Stimulated activated memory B cell treated with anti-CD40 and anti-IgM and Interleukin-4, amounts not matched to agents 10 μg/mL and 1 μg/mL and 100 μg/mL, for 72 hours (primary cell): ENCODE data around the gene GFRA1.

ENCODE experiments used
- ATAC-seq: fragments of 150-1000 bp; cut with Tn5 transposase; 2 replicates; pipeline ENCODE4 v1.10.0; 2021
- H3K27ac Mint-ChIP-seq: one replicate; pipeline ENCODE4 v1.8.0; 2022; ENCODE audit warnings: mild to moderate bottlenecking, mixed read lengths
- H3K27me3 Mint-ChIP-seq: one replicate; pipeline ENCODE4 v1.8.0; 2022; ENCODE audit warnings: mixed read lengths
- H3K36me3 Mint-ChIP-seq: one replicate; pipeline ENCODE4 v1.8.0; 2022; ENCODE audit warnings: mixed read lengths
- H3K4me1 Mint-ChIP-seq: one replicate; pipeline ENCODE4 v1.8.0; 2022; ENCODE audit warnings: mixed read lengths
- H3K4me3 Mint-ChIP-seq: one replicate; pipeline ENCODE4 v1.8.0; 2022; ENCODE audit warnings: mild to moderate bottlenecking, moderate library complexity, mixed read lengths
- H3K9me3 Mint-ChIP-seq: one replicate; pipeline ENCODE4 v1.8.0; 2022; ENCODE audit warnings: mixed read lengths

GFRA1 gene

DNA sequence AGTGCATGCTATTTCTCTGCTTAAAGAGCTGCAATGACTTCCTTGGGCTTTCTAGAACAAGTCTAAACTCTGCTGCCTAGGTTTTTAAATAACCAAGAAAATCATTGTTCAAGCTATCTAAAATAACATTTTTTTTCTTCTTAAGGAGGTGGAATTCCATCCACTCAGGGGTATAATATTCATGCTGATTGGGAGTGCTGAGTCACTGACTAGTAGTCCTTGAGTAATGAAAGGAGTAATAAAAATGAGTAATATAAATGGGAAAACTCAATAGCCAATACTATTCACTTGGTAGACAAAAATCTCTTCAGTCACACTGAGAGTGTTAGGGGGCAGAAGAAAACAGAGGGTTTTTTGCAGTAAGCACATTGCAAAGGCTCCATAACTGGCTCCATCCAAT, 72.0 kb downstream of the GFRA1 start:
- no peaks in the 10 kb centered on the region for H3K36me3 Mint-ChIP-seq
- no peaks in the 10 kb centered on the region for H3K4me1 Mint-ChIP-seq
- no peak overlapping the region for H3K4me3 Mint-ChIP-seq
- ATAC-seq = no peak
- no peaks in the 10 kb centered on the region for H3K27me3 Mint-ChIP-seq
- H3K27ac Mint-ChIP-seq = no peak overlapping the region
- no peaks in the 10 kb centered on the region for H3K9me3 Mint-ChIP-seq

DNA sequence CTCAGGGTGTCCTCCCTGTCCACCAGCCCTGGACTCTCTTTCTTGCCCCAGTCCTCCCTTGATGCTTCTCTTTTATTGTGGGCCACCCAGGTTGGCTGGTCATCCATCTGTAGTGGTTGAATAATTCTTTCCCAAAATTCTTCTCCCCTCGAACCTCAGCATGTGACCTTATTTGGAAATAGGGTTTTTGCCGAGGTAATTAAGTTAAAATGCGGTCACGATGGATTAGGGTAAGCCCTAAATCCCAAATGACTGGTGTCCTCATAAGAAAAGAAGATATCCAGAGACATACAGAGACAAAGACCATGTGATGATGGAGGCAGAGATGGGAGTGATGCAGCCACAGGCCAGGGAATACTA, 74.3 kb downstream of the GFRA1 start:
- H3K4me1 Mint-ChIP-seq = no peaks in the 10 kb centered on the region
- no peak overlapping the region for H3K27ac Mint-ChIP-seq
- H3K4me3 Mint-ChIP-seq = no peak overlapping the region
- no peaks in the 10 kb centered on the region for H3K36me3 Mint-ChIP-seq
- no peak for ATAC-seq
- H3K27me3 Mint-ChIP-seq = no peaks in the 10 kb centered on the region
- no peaks in the 10 kb centered on the region for H3K9me3 Mint-ChIP-seq

DNA sequence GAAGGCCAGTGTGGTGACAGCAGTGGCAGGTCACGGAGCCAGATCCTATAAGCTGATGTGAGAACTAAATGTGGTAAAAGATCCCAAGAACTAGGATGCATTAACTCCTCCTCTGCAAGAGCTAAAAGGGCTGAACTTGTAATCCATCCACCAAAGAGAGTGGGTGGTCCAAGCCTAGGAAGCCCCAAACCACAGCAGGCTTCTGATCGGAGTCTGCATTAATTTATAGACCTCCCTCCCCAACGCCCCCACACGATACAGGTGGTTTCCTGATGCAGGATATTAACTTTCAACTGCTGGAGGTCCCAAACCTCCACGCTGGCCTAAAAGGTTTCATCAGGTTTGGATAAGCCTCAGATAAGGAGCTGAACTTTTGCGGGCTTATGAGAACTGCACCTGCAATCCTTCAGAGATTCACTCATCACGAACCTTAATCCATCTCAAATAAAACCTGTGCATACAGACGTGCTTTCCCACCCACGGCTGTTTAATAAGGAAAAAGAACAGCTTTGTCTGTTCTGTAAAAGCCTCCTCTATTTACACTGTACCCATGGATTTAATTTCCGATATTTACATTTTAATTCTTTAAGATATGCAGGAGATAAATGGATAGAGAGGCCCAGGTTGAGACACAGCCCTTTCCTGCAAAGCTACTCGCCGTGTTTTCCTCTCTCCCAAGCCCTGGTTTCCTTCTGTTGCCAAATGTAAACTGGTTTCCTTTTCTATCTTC, 74.9 kb downstream of the GFRA1 start:
- Mint-ChIP-seq H3K27ac (no peak overlapping the region), H3K9me3 (no peaks in the 10 kb centered on the region), H3K36me3 (no peaks in the 10 kb centered on the region), H3K27me3 (no peaks in the 10 kb centered on the region), H3K4me3 (no peak overlapping the region), H3K4me1 (no peaks in the 10 kb centered on the region)
- no peak for ATAC-seq

DNA sequence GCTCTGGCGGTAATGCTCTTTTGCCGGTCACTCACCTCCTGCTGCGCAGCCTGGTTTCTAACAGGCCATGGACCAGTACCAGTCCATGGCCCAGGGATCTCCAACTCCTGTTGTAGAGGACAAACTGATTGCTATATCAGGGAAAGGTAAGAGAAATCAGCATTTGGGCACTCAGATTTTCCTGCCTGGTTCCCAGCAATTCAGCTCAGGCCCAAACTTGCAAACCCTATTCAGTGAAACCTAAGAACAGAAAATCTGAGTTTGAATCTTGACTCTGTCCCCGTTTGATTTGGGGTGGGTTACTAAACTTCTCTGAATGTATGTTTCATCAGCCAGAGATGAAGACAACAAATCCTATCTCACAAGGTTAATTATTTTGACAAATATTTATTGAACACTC, 77.4 kb downstream of the GFRA1 start:
- H3K4me1 Mint-ChIP-seq = no peaks in the 10 kb centered on the region
- ATAC-seq = no peak
- H3K36me3 Mint-ChIP-seq = no peaks in the 10 kb centered on the region
- H3K9me3 Mint-ChIP-seq = no peaks in the 10 kb centered on the region
- H3K27ac Mint-ChIP-seq = no peak overlapping the region
- no peaks in the 10 kb centered on the region for H3K27me3 Mint-ChIP-seq
- no peak overlapping the region for H3K4me3 Mint-ChIP-seq

DNA sequence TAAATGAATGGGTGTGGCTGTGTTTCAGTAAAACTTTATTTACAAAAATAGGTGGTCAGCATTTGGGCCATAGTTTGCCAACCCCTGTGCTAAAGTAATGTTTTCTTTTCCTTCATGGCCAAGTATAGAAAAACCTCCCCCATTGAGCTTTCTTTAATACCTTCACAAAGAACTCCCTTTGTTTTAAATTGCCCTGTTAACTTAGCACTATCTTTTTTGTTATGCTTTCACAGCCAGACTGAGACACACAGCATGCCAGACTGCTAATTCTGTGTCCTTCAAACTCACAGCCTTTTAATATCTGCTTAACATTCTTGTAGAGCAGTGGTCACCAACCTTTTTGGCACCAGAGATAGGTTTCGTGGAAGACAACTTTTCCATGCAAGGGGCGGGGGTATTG, 78.0 kb downstream of the GFRA1 start:
- Mint-ChIP-seq H3K27me3 (no peaks in the 10 kb centered on the region), H3K4me1 (no peaks in the 10 kb centered on the region), H3K36me3 (no peaks in the 10 kb centered on the region), H3K4me3 (no peak overlapping the region), H3K27ac (no peak overlapping the region), H3K9me3 (no peaks in the 10 kb centered on the region)
- no peak for ATAC-seq

DNA sequence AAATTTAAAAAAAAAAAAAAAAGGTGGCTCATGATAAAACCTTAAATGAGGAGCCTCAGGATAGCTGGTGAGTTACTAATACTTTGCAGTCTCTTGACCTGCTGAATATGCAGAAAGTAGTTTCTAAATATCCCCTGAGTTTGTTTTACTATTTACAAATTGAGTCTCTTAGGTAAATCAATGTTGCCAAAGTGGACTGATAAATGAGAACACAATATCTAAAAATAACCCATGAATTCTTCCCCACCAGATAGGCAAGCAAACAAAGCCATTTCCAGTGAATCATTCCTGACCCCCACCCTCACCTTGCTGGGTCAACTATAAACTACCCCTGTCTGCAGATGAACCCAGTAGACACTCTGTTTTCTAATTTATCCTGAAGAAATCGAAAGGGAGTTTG, 78.9 kb downstream of the GFRA1 start:
- Mint-ChIP-seq H3K36me3 (no peaks in the 10 kb centered on the region), H3K4me3 (no peak overlapping the region), H3K4me1 (no peaks in the 10 kb centered on the region), H3K27ac (no peak overlapping the region), H3K9me3 (no peaks in the 10 kb centered on the region), H3K27me3 (no peaks in the 10 kb centered on the region)
- ATAC-seq = no peak

DNA sequence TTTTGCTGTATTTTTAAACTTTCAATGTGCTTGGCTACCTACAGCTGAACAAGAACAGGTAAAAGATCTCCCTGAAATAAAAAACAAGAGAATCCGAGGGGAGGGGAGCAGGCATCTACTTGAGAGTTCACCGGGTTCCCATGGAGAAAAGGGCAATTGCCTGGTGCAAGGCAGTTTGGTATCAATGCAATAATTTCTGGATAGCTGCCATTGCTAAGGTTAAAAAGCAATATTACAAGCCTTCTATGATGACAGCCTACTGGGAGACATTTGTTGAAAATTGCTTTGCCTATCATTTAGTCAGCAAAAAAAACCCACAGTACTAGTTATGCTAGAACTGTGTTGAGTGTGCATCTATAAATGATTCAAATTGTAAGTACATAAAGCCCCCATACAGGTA, 82.1 kb downstream of the GFRA1 start:
- ATAC-seq = no peak
- no peaks in the 10 kb centered on the region for H3K27me3 Mint-ChIP-seq

DNA sequence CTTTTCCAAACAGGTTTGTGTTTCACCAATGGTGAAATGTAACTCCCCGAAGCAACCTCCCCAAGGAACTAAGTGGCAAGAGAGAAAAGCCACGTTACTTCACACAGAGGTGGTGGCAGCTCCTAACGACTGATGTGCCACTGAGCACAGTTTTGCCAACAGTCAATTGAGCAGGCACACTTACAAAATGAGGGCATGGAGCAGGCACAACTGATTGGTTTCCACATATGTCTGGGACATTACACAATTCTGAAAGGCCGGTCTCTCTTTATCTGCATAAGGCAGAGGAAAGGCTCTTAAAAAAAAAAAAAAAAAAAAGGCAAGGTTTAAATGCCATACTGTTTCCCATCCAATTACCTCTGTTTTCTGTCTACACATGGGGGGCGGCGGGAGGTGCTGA, 86.7 kb downstream of the GFRA1 start:
- Mint-ChIP-seq H3K9me3 (no peaks in the 10 kb centered on the region), H3K36me3 (no peaks in the 10 kb centered on the region), H3K4me3 (no peak overlapping the region), H3K27ac (no peak overlapping the region), H3K27me3 (no peaks in the 10 kb centered on the region), H3K4me1 (no peaks in the 10 kb centered on the region)
- ATAC-seq = no peak

More for the DNA sequence above, 82.1 kb downstream of the GFRA1 start:
- H3K27ac Mint-ChIP-seq = no peak overlapping the region
- no peaks in the 10 kb centered on the region for H3K9me3 Mint-ChIP-seq
- no peaks in the 10 kb centered on the region for H3K4me1 Mint-ChIP-seq
- H3K4me3 Mint-ChIP-seq = no peak overlapping the region
- no peaks in the 10 kb centered on the region for H3K36me3 Mint-ChIP-seq

DNA sequence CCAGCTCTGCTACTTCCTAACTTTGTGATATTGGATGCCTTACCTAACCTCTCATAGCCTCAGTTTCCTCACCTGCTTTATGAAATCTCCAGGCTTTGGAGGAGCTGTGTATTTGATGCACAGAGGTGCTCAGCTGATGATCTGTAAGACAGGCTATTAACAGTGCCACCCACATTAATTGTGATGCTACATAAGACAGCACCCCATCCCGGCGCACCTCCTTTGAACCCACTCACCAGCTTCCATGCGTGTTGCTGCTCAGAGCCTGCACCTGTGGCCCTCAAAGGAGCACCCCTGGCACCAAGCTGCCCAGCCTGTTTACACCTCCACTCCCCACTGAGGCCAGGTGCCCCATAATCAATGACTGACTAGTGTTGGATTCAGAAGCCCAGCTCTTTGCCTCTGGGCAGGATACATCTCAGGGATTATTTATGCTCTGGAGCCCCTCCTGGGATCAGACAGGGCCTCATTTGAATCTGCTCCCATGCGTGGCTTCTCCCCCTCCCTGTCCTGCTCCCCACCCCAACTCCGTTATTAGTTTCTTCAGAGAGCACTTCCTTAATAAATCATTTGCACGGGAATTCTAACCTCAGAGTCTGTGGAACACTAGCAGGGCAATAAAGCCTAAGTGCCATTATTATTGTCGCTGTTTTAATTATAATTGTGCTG, 87.7 kb downstream of the GFRA1 start:
- Mint-ChIP-seq H3K36me3 (no peaks in the 10 kb centered on the region), H3K4me3 (no peak overlapping the region), H3K4me1 (no peaks in the 10 kb centered on the region), H3K27ac (no peak overlapping the region), H3K27me3 (no peaks in the 10 kb centered on the region), H3K9me3 (no peaks in the 10 kb centered on the region)
- ATAC-seq = peak; percentile 6

DNA sequence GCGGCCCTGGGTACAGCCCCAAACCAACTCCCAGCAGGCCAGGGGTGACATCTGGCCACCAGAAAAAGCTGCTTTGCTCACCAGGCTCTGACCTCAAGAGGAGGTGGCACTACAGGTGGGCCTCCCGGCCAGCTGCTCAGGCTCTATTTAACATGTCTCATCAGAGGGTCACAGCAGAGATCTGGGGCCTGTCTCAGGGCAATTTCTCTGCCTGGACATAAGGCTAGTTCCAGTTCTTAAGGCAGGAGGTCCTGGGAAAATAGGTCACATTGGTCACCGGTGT, 88.6 kb downstream of the GFRA1 start:
- Mint-ChIP-seq H3K27ac (no peak overlapping the region), H3K36me3 (no peaks in the 10 kb centered on the region), H3K9me3 (no peaks in the 10 kb centered on the region), H3K4me3 (no peak overlapping the region), H3K4me1 (no peaks in the 10 kb centered on the region), H3K27me3 (no peaks in the 10 kb centered on the region)
- ATAC-seq = no peak

DNA sequence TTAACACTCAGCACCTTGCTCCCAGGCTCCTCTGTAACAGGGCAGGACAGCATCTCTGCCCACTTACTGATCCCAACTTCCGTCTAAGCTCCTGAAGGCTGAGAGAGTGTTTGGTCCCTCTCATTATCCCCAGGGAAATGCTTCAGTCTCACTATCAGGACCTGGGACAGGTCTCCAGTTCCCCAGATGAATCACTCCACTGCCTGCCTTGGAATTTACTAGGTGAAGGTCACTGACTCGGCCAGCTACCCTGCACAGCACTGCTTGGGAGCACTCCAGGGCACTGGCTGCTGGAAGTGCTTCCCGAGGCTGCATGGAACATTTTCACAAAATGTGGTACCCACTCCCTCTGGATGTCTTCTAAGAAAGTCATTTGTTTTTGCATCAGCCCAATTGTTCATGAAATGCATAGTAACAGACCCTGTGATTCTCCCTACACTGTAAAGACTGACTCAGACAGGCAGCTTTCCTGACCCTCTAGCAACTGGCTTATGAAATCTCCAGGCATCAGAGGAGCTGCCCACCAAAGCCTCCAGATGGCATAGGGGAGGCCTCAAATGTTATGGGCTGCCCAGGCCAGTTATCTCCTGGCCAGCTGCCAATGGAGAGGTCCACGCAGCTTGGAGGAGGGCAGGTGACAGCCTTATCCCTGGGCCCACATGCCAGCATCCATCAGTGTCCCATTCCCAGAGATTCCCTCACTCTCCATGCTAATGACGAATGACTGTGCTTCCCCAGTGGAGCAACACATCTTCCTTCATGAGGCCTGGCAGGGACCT, 89.1 kb downstream of the GFRA1 start:
- Mint-ChIP-seq H3K36me3 (no peaks in the 10 kb centered on the region), H3K9me3 (no peaks in the 10 kb centered on the region), H3K27ac (no peak overlapping the region), H3K4me1 (no peaks in the 10 kb centered on the region), H3K4me3 (no peak overlapping the region), H3K27me3 (no peaks in the 10 kb centered on the region)
- ATAC-seq = no peak

DNA sequence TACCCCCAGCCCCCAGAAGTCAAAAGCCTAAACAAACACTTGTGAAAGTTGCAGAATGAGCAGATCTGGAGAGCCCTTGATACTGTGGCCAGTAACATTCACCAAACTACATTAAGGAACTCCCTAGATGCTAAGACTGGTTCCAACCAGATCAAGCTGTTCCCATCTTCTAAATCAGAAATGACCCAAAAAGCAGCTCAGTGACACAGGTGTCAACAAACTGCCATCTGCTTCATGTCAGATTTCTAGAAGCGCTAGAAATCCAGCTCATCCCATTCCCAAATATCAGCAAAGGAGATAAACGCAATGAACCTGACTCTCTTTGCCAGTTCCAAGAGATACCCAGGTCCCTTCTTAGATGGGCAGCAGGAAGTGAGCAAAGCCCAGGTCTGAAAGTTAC, 90.6 kb downstream of the GFRA1 start:
- Mint-ChIP-seq H3K9me3 (no peaks in the 10 kb centered on the region), H3K27me3 (no peaks in the 10 kb centered on the region), H3K4me1 (no peaks in the 10 kb centered on the region), H3K4me3 (no peak overlapping the region), H3K36me3 (no peaks in the 10 kb centered on the region), H3K27ac (no peak overlapping the region)
- ATAC-seq = no peak

DNA sequence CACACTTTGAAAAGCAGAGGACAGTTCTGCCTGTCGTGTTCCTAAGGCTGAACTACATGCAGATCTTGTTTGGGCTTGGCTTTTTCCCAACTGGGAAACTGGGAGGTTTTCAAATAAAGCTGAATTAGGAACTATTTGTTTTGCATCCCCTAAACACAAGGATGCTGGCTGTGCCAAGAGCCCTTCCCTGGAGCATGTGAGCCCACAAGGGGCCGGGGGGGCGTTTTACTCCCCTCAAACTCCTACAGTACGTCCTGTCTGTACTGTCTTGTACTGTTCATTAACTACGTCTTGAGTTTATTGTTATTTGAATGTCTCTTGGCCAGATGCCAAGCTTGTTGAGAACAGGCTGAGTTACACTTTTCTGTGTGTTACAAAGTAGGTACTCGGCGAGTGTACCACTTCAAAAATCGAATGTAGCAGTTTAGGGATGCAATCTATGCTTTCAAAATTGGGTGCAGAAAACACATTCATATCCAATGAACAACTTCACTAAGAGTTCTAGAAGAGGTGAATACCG, 94.9 kb downstream of the GFRA1 start:
- Mint-ChIP-seq H3K4me1 (no peaks in the 10 kb centered on the region), H3K27me3 (no peaks in the 10 kb centered on the region), H3K36me3 (no peaks in the 10 kb centered on the region), H3K4me3 (no peak overlapping the region), H3K27ac (no peak overlapping the region), H3K9me3 (no peaks in the 10 kb centered on the region)
- no peak for ATAC-seq

DNA sequence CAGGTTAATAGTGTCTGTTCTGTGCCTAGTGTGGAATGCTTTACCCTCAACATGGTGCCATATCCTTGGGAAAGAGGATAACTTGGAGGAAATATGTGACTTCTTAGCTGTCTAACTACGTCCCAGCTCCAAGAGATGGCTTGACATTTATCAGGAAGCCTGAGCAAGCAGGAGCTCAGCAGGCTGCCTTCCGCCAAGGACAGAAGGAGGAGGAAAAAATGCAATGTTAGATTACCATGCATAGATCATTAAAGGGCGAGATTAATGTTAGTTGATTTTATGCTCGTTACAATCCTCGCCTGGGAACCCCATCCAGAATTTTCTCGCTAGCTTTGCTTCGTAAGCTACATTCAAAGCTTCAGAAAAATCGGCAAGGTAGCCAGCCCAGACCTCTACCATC, 97.8 kb downstream of the GFRA1 start:
- Mint-ChIP-seq H3K27ac (no peak overlapping the region), H3K27me3 (no peaks in the 10 kb centered on the region), H3K4me3 (no peak overlapping the region), H3K4me1 (no peaks in the 10 kb centered on the region), H3K36me3 (no peaks in the 10 kb centered on the region), H3K9me3 (no peaks in the 10 kb centered on the region)
- ATAC-seq = no peak

DNA sequence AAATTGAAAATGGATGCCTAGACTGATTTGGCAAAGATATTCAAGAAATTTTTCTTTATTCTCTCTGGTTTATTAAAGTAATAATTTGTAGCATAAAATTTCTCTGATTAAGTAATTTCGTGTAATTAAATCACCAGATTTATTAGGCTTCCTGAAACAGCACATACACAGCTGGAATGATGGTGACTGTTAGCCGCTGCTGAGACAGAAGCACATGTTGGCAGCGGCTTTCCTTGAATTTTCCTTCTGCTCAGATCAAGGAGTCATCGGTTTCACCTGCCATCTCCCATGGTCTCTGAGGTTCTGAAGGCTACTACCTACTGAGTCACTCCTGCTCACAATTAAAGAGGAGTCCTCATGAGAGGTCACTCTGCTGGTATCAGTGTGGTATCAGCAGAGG, 101.5 kb downstream of the GFRA1 start:
- Mint-ChIP-seq H3K27ac (no peak overlapping the region), H3K9me3 (peaks cover 3% of the 10 kb centered on the region), H3K4me1 (no peaks in the 10 kb centered on the region), H3K36me3 (no peaks in the 10 kb centered on the region), H3K27me3 (no peaks in the 10 kb centered on the region), H3K4me3 (no peak overlapping the region)
- no peak for ATAC-seq

DNA sequence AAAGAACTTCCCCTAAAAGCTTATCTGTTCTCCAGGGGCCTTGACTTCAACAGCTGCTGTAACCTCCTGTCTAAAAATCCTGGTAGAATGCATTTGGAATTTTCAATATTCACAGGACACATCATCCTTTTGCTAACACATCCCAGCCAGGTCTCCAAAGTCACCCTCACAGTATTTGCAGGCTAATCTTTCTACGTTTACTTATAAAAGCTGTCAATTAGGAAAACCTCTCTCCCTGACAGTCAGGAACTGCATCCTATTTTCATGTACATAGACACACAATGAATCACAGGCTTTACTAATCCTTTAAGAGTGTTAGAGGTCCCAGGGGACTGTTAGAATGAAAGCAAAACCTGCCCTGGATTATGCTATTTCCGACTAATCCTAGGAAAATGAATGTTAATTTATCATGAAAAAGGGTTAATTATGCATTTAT, 102.2 kb downstream of the GFRA1 start:
- no peak for ATAC-seq
- H3K36me3 Mint-ChIP-seq = no peaks in the 10 kb centered on the region
- H3K4me1 Mint-ChIP-seq = no peaks in the 10 kb centered on the region
- H3K4me3 Mint-ChIP-seq = no peak overlapping the region
- no peaks in the 10 kb centered on the region for H3K27me3 Mint-ChIP-seq
- H3K9me3 Mint-ChIP-seq = peaks cover 4% of the 10 kb centered on the region
- H3K27ac Mint-ChIP-seq = no peak overlapping the region
